Activated naive CD8-positive, alpha-beta T cell treated with anti-CD3 and anti-CD28 coated beads, Interleukin-2, amount 50 U/mL, for 24 hours (primary cell): ENCODE data around the gene PTPRN2.

Source experiments
- ATAC-seq: fragments of 150-1000 bp; cut with Tn5 transposase; one replicate; pipeline ENCODE4 v1.10.0; 2021
- DNase-seq: peaks from one replicate; pipeline ENCODE4 v3.0.0; 2021
- H3K27ac Mint-ChIP-seq: one replicate; pipeline ENCODE4 v1.8.0; 2021; ENCODE audit warnings: mild to moderate bottlenecking, mixed read lengths
- H3K27me3 Mint-ChIP-seq: one replicate; pipeline ENCODE4 v1.8.0; 2021; ENCODE audit warnings: mixed read lengths
- H3K36me3 Mint-ChIP-seq: one replicate; pipeline ENCODE4 v1.8.0; 2021; ENCODE audit warnings: low read depth, mixed read lengths
- H3K4me1 Mint-ChIP-seq: one replicate; pipeline ENCODE4 v1.8.0; 2021; ENCODE audit warnings: mixed read lengths
- H3K4me3 Mint-ChIP-seq: one replicate; pipeline ENCODE4 v1.8.0; 2021; ENCODE audit warnings: mild to moderate bottlenecking, moderate library complexity, mixed read lengths
- H3K9me3 Mint-ChIP-seq: one replicate; pipeline ENCODE4 v1.8.0; 2021; ENCODE audit warnings: mixed read lengths

PTPRN2 gene

GRCh38 chr7:158252081-158252836 lies 335.4 kb downstream of the PTPRN2 start:
- H3K4me1 Mint-ChIP-seq, result no peaks in the 10 kb centered on the region
- no peaks in the 10 kb centered on the region for H3K36me3 Mint-ChIP-seq
- ATAC-seq (no peak), DNase-seq (no peak)
- H3K4me3 Mint-ChIP-seq, result no peak overlapping the region
- H3K9me3 Mint-ChIP-seq, result no peaks in the 10 kb centered on the region
- H3K27me3 Mint-ChIP-seq, result no peaks in the 10 kb centered on the region
- no peak overlapping the region for H3K27ac Mint-ChIP-seq

- H3K36me3 Mint-ChIP-seq, result no peaks in the 10 kb centered on the region
- no peak overlapping the region for H3K4me3 Mint-ChIP-seq
- H3K27me3 Mint-ChIP-seq, result no peaks in the 10 kb centered on the region
- DNase-seq (no peak), ATAC-seq (no peak)
- H3K9me3 Mint-ChIP-seq, result no peaks in the 10 kb centered on the region
- H3K27ac Mint-ChIP-seq, result no peak overlapping the region
- no peaks in the 10 kb centered on the region for H3K4me1 Mint-ChIP-seq
Measured at GRCh38 chr7:158251061-158251965, 336.3 kb downstream of the PTPRN2 start.

- H3K4me3 Mint-ChIP-seq, result no peak overlapping the region
- no peak for DNase-seq
- no peak overlapping the region for H3K27ac Mint-ChIP-seq
Measured at GRCh38 chr7:158249692-158250091, 337.9 kb downstream of the PTPRN2 start.

GRCh38 chr7:158248816-158249215 lies 338.8 kb downstream of the PTPRN2 start:
- Mint-ChIP-seq H3K27me3 (no peaks in the 10 kb centered on the region), H3K27ac (no peak overlapping the region), H3K9me3 (no peaks in the 10 kb centered on the region), H3K4me3 (no peak overlapping the region), H3K36me3 (no peaks in the 10 kb centered on the region), H3K4me1 (no peaks in the 10 kb centered on the region)
- ATAC-seq, result no peak
- DNase-seq, result no peak

More at GRCh38 chr7:158249692-158250091, 337.9 kb downstream of the PTPRN2 start:
- ATAC-seq, result no peak
- no peaks in the 10 kb centered on the region for H3K27me3 Mint-ChIP-seq
- no peaks in the 10 kb centered on the region for H3K4me1 Mint-ChIP-seq
- no peaks in the 10 kb centered on the region for H3K9me3 Mint-ChIP-seq
- H3K36me3 Mint-ChIP-seq, result no peaks in the 10 kb centered on the region

GRCh38 chr7:158247758-158248487 lies 339.7 kb downstream of the PTPRN2 start:
- Mint-ChIP-seq H3K9me3 (no peaks in the 10 kb centered on the region), H3K4me3 (no peak overlapping the region), H3K4me1 (no peaks in the 10 kb centered on the region), H3K27ac (no peak overlapping the region), H3K36me3 (no peaks in the 10 kb centered on the region), H3K27me3 (no peaks in the 10 kb centered on the region)
- no peak for ATAC-seq
- no peak for DNase-seq

- Mint-ChIP-seq H3K36me3 (no peaks in the 10 kb centered on the region), H3K9me3 (no peaks in the 10 kb centered on the region), H3K27ac (no peak overlapping the region), H3K4me1 (no peaks in the 10 kb centered on the region), H3K4me3 (no peak overlapping the region), H3K27me3 (no peaks in the 10 kb centered on the region)
- DNase-seq (no peak), ATAC-seq (no peak)
Measured at GRCh38 chr7:158246960-158247673, 340.5 kb downstream of the PTPRN2 start.

- H3K27me3 Mint-ChIP-seq, result no peaks in the 10 kb centered on the region
- H3K4me1 Mint-ChIP-seq, result no peaks in the 10 kb centered on the region
- no peak for ATAC-seq
- H3K36me3 Mint-ChIP-seq, result no peaks in the 10 kb centered on the region
- H3K9me3 Mint-ChIP-seq, result no peaks in the 10 kb centered on the region
- DNase-seq, result no peak
- H3K4me3 Mint-ChIP-seq, result no peak overlapping the region
- H3K27ac Mint-ChIP-seq, result no peak overlapping the region
Measured at GRCh38 chr7:158246272-158246959, 341.2 kb downstream of the PTPRN2 start.

- no peak overlapping the region for H3K27ac Mint-ChIP-seq
- no peaks in the 10 kb centered on the region for H3K9me3 Mint-ChIP-seq
- ATAC-seq, result no peak
- H3K4me3 Mint-ChIP-seq, result no peak overlapping the region
- no peak for DNase-seq
- H3K27me3 Mint-ChIP-seq, result no peaks in the 10 kb centered on the region
- H3K4me1 Mint-ChIP-seq, result no peaks in the 10 kb centered on the region
- H3K36me3 Mint-ChIP-seq, result no peaks in the 10 kb centered on the region
Measured at GRCh38 chr7:158245724-158246041, 341.9 kb downstream of the PTPRN2 start.

GRCh38 chr7:158244873-158245723 lies 342.5 kb downstream of the PTPRN2 start:
- no peak overlapping the region for H3K4me3 Mint-ChIP-seq
- H3K27me3 Mint-ChIP-seq, result no peaks in the 10 kb centered on the region
- no peaks in the 10 kb centered on the region for H3K4me1 Mint-ChIP-seq
- DNase-seq, result no peak
- no peak for ATAC-seq
- H3K9me3 Mint-ChIP-seq, result no peaks in the 10 kb centered on the region
- H3K27ac Mint-ChIP-seq, result no peak overlapping the region
- H3K36me3 Mint-ChIP-seq, result no peaks in the 10 kb centered on the region

- no peaks in the 10 kb centered on the region for H3K9me3 Mint-ChIP-seq
- no peak for ATAC-seq
- no peak overlapping the region for H3K27ac Mint-ChIP-seq
- no peaks in the 10 kb centered on the region for H3K27me3 Mint-ChIP-seq
- no peak for DNase-seq
- H3K36me3 Mint-ChIP-seq, result no peaks in the 10 kb centered on the region
- H3K4me1 Mint-ChIP-seq, result no peaks in the 10 kb centered on the region
- H3K4me3 Mint-ChIP-seq, result no peak overlapping the region
Measured at GRCh38 chr7:158244430-158244829, 343.2 kb downstream of the PTPRN2 start.

- no peaks in the 10 kb centered on the region for H3K9me3 Mint-ChIP-seq
- H3K4me1 Mint-ChIP-seq, result no peaks in the 10 kb centered on the region
- no peaks in the 10 kb centered on the region for H3K36me3 Mint-ChIP-seq
- H3K27ac Mint-ChIP-seq, result no peak overlapping the region
- H3K4me3 Mint-ChIP-seq, result no peak overlapping the region
- DNase-seq (no peak), ATAC-seq (no peak)
- no peaks in the 10 kb centered on the region for H3K27me3 Mint-ChIP-seq
Measured at GRCh38 chr7:158241919-158242318, 345.7 kb downstream of the PTPRN2 start.

- no peak for DNase-seq
- H3K9me3 Mint-ChIP-seq, result no peaks in the 10 kb centered on the region
- no peak overlapping the region for H3K27ac Mint-ChIP-seq
- H3K4me3 Mint-ChIP-seq, result no peak overlapping the region
- no peak for ATAC-seq
- H3K4me1 Mint-ChIP-seq, result no peaks in the 10 kb centered on the region
- H3K36me3 Mint-ChIP-seq, result no peaks in the 10 kb centered on the region
- no peaks in the 10 kb centered on the region for H3K27me3 Mint-ChIP-seq
Measured at GRCh38 chr7:158240801-158241200, 346.8 kb downstream of the PTPRN2 start.

- ATAC-seq (no peak), DNase-seq (no peak)
- Mint-ChIP-seq H3K4me3 (no peak overlapping the region), H3K9me3 (peaks cover 8% of the 10 kb centered on the region), H3K27ac (no peak overlapping the region), H3K36me3 (no peaks in the 10 kb centered on the region), H3K4me1 (no peaks in the 10 kb centered on the region), H3K27me3 (no peaks in the 10 kb centered on the region)
Measured at GRCh38 chr7:158239290-158239981, 348.2 kb downstream of the PTPRN2 start.
